Liver (tissue), 3 donors: ENCODE data around the gene CCDC102A.

Experiments used
- FOXA1 ChIP-seq: IDR thresholded peaks from 2 replicates; pipeline ENCODE4 v1.6.1; 2016; ENCODE audit warnings: antibody characterized with exemption
- HNF4G ChIP-seq: IDR thresholded peaks from 2 replicates; pipeline ENCODE4 v1.6.1; 2016; ENCODE audit warnings: antibody characterized with exemption
- RAD21 ChIP-seq, 2 donors: IDR thresholded peaks; 2 replicates each; pipeline ENCODE4 v1.6.1; 2016; ENCODE audit warnings: antibody characterized with exemption in 2 of 2, mild to moderate bottlenecking in 2 of 2
- RXRA ChIP-seq, 2 donors: IDR thresholded peaks; 2 replicates each; pipeline ENCODE4 v1.6.1; 2017 to 2018; ENCODE audit warnings: antibody characterized with exemption in 2 of 2, mild to moderate bottlenecking in 1 of 2
- TF ChIP-seq, protein P1 (sequence below): IDR thresholded peaks from 2 replicates; pipeline ENCODE4 v1.6.1; 2016; ENCODE audit warnings: antibody characterized with exemption
- TF ChIP-seq, protein P2 (sequence below): IDR thresholded peaks from 2 replicates; pipeline ENCODE4 v1.6.1; 2016; ENCODE audit warnings: antibody characterized with exemption, mild to moderate bottlenecking
- TF ChIP-seq, protein P3 (sequence below): fragments of 150-350 bp; IDR thresholded peaks from 2 replicates; pipeline ENCODE4 v1.5.1; 2017; ENCODE audit warnings: improper control_type of control experiment, low read depth, low read length; ENCODE audit not compliant: missing input control
- TF ChIP-seq, protein P4 (sequence below): IDR thresholded peaks from 2 replicates; pipeline ENCODE4 v1.6.1; 2016; ENCODE audit warnings: antibody characterized with exemption
- TF ChIP-seq, protein P5 (sequence below): IDR thresholded peaks from 2 replicates; pipeline ENCODE4 v1.6.1; 2016; ENCODE audit warnings: antibody characterized with exemption
- donor health status: healthy.
- donor health status: healthy.

DNA sequence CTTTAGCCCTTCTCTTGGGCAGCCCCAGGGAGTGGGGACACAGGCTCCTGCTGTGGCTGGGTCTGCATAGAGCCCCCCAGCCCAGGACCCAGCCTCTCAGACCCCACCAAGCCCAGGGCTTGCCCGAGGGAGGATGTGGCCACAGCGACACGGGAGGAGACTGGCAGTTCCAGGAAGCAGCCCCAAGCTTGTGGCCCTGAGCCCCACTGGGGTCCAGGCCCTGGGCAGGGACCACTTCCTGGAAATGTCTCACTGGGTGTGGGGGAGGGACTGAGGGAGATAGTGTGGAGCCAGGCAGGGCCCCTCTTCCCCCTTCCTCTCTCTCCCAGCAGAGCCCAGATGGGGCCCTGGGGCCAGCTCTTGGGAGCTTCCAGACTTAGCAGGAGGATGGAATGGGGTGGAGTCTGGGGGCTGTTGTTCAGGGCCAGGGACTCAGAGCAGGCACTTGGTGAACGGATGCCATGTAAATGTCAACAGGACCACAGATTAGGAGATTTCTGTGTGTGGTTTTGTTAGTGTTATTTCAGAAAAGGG, 41.4 kb upstream of the CCDC102A start:
- TF ChIP-seq, protein P1, sequence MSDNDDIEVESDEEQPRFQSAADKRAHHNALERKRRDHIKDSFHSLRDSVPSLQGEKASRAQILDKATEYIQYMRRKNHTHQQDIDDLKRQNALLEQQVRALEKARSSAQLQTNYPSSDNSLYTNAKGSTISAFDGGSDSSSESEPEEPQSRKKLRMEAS: no peak
- TF ChIP-seq RAD21 (IDR thresholded peaks at IDR 0.05): no peak
- TF ChIP-seq, protein P2, sequence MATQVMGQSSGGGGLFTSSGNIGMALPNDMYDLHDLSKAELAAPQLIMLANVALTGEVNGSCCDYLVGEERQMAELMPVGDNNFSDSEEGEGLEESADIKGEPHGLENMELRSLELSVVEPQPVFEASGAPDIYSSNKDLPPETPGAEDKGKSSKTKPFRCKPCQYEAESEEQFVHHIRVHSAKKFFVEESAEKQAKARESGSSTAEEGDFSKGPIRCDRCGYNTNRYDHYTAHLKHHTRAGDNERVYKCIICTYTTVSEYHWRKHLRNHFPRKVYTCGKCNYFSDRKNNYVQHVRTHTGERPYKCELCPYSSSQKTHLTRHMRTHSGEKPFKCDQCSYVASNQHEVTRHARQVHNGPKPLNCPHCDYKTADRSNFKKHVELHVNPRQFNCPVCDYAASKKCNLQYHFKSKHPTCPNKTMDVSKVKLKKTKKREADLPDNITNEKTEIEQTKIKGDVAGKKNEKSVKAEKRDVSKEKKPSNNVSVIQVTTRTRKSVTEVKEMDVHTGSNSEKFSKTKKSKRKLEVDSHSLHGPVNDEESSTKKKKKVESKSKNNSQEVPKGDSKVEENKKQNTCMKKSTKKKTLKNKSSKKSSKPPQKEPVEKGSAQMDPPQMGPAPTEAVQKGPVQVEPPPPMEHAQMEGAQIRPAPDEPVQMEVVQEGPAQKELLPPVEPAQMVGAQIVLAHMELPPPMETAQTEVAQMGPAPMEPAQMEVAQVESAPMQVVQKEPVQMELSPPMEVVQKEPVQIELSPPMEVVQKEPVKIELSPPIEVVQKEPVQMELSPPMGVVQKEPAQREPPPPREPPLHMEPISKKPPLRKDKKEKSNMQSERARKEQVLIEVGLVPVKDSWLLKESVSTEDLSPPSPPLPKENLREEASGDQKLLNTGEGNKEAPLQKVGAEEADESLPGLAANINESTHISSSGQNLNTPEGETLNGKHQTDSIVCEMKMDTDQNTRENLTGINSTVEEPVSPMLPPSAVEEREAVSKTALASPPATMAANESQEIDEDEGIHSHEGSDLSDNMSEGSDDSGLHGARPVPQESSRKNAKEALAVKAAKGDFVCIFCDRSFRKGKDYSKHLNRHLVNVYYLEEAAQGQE: no peak
- TF ChIP-seq, protein P3, sequence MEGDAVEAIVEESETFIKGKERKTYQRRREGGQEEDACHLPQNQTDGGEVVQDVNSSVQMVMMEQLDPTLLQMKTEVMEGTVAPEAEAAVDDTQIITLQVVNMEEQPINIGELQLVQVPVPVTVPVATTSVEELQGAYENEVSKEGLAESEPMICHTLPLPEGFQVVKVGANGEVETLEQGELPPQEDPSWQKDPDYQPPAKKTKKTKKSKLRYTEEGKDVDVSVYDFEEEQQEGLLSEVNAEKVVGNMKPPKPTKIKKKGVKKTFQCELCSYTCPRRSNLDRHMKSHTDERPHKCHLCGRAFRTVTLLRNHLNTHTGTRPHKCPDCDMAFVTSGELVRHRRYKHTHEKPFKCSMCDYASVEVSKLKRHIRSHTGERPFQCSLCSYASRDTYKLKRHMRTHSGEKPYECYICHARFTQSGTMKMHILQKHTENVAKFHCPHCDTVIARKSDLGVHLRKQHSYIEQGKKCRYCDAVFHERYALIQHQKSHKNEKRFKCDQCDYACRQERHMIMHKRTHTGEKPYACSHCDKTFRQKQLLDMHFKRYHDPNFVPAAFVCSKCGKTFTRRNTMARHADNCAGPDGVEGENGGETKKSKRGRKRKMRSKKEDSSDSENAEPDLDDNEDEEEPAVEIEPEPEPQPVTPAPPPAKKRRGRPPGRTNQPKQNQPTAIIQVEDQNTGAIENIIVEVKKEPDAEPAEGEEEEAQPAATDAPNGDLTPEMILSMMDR: no peak
- TF ChIP-seq, protein P4, sequence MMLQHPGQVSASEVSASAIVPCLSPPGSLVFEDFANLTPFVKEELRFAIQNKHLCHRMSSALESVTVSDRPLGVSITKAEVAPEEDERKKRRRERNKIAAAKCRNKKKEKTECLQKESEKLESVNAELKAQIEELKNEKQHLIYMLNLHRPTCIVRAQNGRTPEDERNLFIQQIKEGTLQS: no peak
- no peak for TF ChIP-seq RXRA (IDR thresholded peaks at IDR 0.05)
- TF ChIP-seq FOXA1: no peak
- no peak for TF ChIP-seq HNF4G
- TF ChIP-seq, protein P5, sequence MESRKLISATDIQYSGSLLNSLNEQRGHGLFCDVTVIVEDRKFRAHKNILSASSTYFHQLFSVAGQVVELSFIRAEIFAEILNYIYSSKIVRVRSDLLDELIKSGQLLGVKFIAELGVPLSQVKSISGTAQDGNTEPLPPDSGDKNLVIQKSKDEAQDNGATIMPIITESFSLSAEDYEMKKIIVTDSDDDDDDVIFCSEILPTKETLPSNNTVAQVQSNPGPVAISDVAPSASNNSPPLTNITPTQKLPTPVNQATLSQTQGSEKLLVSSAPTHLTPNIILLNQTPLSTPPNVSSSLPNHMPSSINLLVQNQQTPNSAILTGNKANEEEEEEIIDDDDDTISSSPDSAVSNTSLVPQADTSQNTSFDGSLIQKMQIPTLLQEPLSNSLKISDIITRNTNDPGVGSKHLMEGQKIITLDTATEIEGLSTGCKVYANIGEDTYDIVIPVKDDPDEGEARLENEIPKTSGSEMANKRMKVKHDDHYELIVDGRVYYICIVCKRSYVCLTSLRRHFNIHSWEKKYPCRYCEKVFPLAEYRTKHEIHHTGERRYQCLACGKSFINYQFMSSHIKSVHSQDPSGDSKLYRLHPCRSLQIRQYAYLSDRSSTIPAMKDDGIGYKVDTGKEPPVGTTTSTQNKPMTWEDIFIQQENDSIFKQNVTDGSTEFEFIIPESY: no peak
